GM12874 (cell line): ENCODE results near the gene PTPRT.
A peak's percentile ranks its signal among the peaks of the same experiment; 100 is the strongest.

ENCODE experiments used
- TF ChIP-seq, protein P1 (sequence below): IDR thresholded peaks from 2 replicates; pipeline ENCODE4 v1.5.1; 2011; ENCODE audit warnings: low read depth, mild to moderate bottlenecking, control low read depth, low read length, moderate library complexity; ENCODE audit not compliant: insufficient read depth

The PTPRT gene

DNA sequence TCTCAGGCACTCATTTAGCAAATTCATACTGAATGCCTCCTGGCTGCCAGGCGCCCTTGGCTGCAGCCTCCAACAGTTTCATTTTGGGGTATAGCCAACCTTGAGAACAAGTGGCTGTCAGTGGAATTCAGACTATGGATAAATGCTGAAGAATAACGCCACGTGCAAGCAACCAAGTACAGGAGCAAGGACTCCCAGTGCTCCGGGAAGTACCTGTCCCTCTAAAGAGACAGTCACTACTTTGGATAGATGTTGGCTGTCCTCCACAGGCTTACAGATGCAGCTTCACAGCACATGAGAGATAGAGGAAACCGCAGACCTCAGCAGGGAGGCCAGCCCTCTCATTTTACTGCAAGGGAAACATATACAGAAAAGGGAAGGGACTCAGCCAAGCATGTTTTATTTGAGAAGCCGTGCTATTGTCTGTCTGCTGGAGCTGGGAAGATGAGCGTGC lies 658.2 kb downstream of the PTPRT start:
- TF ChIP-seq, protein P1, sequence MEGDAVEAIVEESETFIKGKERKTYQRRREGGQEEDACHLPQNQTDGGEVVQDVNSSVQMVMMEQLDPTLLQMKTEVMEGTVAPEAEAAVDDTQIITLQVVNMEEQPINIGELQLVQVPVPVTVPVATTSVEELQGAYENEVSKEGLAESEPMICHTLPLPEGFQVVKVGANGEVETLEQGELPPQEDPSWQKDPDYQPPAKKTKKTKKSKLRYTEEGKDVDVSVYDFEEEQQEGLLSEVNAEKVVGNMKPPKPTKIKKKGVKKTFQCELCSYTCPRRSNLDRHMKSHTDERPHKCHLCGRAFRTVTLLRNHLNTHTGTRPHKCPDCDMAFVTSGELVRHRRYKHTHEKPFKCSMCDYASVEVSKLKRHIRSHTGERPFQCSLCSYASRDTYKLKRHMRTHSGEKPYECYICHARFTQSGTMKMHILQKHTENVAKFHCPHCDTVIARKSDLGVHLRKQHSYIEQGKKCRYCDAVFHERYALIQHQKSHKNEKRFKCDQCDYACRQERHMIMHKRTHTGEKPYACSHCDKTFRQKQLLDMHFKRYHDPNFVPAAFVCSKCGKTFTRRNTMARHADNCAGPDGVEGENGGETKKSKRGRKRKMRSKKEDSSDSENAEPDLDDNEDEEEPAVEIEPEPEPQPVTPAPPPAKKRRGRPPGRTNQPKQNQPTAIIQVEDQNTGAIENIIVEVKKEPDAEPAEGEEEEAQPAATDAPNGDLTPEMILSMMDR = no peak

DNA sequence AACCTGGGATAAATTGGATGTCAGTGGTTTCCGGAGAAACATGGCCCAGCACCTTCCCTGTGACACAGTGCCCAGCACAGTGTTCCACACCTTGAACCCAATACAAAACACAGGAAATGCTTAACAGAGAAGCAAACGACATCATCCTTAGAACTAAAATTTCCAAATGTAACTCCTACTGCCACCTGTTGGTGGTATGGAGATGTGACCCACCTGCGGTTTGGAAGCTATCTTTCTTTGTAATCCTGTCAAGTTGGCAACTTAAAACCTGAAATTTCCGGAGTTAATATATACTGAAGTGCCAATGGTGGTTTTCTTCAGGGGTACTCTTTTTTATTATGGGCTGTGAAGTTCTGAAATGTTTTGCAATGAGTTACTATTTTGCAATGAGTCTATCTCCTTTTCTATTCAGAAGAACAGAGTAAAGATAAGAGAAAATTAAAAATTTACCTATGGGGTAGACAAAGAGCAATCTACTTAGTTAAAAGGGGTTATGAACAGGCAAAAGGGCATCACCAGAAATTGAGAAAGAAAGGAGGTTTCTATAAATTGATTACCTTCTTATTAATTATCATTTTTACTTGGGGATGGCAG lies 658.8 kb downstream of the PTPRT start:
- TF ChIP-seq, protein P1 = peak; percentile 52

DNA sequence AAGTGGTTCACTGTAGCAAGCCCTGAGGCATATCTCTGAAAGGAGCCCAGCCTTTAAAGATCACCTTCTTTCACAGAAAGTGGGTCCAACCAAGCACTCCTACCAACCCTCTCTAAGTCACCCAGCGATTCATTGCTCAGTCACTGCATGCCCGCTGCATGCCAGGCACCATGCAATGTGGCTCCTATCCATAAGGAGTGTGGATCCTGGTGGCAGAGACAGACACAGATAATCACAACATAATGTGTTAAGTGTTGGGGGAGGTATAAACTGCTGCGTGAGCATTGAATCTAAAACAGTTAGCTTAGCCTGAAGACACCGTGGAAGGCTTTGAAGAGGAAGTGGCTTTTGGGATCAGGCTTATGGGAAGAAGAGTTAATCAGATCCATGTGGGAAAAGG lies 659.5 kb downstream of the PTPRT start:
- TF ChIP-seq, protein P1 = no peak

DNA sequence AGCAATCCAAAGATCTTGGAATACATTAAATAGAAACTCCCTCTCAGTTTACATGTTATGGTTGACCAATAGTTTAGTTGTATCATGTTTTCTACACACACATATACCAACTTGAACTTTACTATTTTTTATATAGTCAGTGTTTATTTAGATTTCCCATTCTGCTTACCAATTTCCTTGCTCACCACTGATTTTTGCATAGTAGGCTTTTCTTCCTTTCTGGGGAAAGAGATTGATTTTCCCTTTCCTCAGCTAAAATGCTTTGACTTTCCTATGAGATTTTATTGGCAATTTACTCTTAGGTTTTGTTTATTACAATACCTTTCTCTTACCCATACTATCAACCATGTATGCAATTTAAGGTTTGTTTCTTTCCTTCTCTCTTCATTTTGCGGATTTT lies 665.6 kb downstream of the PTPRT start:
- TF ChIP-seq, protein P1 = no peak

DNA sequence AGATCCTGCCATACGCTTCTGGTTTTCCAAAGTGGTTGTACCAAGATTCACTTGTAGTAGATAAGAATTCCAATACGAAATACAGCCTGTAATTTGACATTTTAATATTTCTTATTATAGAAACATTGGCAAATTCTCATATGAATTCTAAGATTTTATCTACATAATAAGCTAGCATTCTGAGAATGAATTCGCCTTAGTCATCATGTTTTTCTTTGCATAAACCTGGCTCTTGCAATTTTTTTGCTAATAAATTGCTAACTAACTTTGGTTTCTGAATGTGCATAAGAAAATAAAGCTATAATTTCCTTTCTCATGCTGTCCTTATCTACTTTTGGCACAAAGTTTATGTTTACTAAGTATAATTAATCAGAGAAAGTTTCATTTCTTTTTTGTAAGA lies 673.0 kb downstream of the PTPRT start:
- TF ChIP-seq, protein P1 = no peak

DNA sequence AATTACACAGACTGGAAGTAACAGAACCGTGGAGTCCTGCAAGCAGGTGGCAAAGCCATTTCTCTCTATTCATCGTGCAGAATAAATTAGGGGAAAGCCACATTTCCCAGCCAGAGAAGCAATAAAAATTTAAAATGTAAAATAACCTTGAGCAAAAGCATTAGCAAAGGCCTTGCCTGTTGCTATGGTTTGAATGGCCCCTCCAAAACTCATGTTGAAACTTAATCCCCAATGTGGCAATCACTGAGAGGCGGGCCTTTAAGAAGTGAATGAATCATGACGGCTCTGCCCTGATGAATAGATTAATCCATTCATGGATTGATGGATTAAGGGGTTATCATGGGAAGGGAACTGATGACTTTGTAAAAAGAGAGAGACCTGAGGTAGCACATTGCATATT lies 679.0 kb downstream of the PTPRT start:
- TF ChIP-seq, protein P1 = no peak

DNA sequence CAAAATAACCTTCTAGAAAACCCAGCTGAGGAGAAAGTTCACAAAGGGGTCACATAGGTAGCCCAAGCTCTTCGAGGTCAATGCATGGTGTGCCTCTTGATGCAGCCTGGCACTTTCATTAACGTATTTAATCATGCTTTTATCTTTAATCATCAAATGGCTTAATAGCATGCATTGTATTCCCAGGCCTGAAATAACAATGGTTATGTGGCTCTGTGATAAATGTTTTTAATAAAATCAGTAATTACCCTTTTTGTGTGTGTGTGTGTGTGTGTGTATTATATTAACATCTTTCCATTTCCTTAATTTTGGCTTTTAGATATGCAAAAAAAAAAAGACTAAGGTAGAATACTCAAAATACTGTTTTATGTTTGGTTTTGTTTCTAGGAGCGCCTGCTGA lies 681.8 kb downstream of the PTPRT start:
- TF ChIP-seq, protein P1 = no peak

DNA sequence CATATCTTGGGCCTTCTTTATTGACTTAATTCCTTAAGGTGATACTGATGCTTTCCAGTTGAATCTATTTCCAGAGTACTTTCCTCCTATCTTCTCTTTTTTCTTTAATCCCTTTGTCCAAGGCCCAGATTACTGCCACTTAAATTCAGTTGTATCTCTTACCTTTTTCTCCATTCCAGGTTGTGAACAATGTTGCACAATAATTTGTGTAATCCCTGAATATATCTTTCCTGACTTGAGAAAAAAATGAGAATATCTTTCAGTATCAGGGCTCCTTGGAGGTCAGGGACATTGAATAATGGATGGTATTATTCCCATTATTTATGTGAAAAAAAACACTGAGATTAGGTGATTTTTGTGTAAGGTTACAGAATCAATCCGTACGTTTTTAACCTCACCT lies 683.3 kb downstream of the PTPRT start:
- TF ChIP-seq, protein P1 = no peak
